Activated CD8-positive, alpha-beta memory T cell treated with anti-CD3 and anti-CD28 coated beads for 36 hours (primary cell): ENCODE data around the gene RSPH3. TPM values are rescaled to one million over a fixed set of nuclear protein-coding genes. Genes with fewer than 3 reads are reported as not detected.

Source experiments
- CTCF ChIA-PET: fragments of 350-600 bp; sonication (Branson Sonifier 250); formaldehyde crosslinking; loops from one replicate; lab custom pipeline; 2021; ENCODE audit warnings: antibody characterized with exemption; lab: Charles Lee
- POLR2A ChIA-PET: fragments of 350-600 bp; sonication (Branson Sonifier 250); formaldehyde crosslinking; loops from one replicate; lab custom pipeline; 2021; ENCODE audit warnings: antibody characterized with exemption; lab: Charles Lee
- total RNA-seq, 2 experiments: library from RNA; stranded (reverse); gene quantifications; one replicate each; pipeline ENCODE4 v1.2.3, GENCODE V29; 2021

RSPH3 gene
- 1 to 10 TPM; 4.2 to 4.5 TPM for total RNA-seq

- ChIA-PET CTCF (interaction anchor here (1.2 to 2.2 kb wide), 11 partner anchors 8 to 210 kb away, joined by 3 to 11 read pairs (median 4); no protein-coding TSS in a partner anchor), POLR2A (interaction anchor here (1.0 to 1.4 kb wide), 2 partner anchors 39 to 41 kb away, joined by 3 read pairs; no protein-coding TSS in a partner anchor)
Observed at GRCh38 chr6:158999666-159000403, at the start of gene RSPH3. Gene RSPH3, minus strand, starts transcription at chr6:159000202. Its CDS starts 652 bp downstream, at chr6:158999550.

- POLR2A ChIA-PET = no interaction called here
- CTCF ChIA-PET = interaction anchor here (1.4 kb wide), 1 partner anchor 17 kb away, joined by 3 read pairs; no protein-coding TSS in a partner anchor
Observed at GRCh38 chr6:159047891-159048685, 48.1 kb upstream of the RSPH3 start.

- ChIA-PET POLR2A (interaction anchor here (2.8 kb wide), 1 partner anchor 61 kb away, joined by 18 read pairs; no protein-coding TSS in a partner anchor), CTCF (interaction anchor here (1.4 to 9.0 kb wide), 3 partner anchors 8 to 59 kb away, joined by 3 to 125 read pairs (median 8); no protein-coding TSS in a partner anchor)
Observed at GRCh38 chr6:159045801-159046200, 45.8 kb upstream of the RSPH3 start.

- CTCF ChIA-PET = interaction anchor here (0.6 to 9.0 kb wide), 10 partner anchors 9 to 89 kb away, joined by 3 to 125 read pairs (median 3); no protein-coding TSS in a partner anchor
- POLR2A ChIA-PET = interaction anchor here (0.6 to 2.8 kb wide), 23 partner anchors 8 to 682 kb away, joined by 3 to 18 read pairs (median 5); partner anchors contain the start of gene WTAP
Observed at GRCh38 chr6:159044899-159045727, 45.1 kb upstream of the RSPH3 start, which contains the start of gene TAGAP. Gene TAGAP, minus strand, starts transcription at chr6:159044991. Its CDS starts 845 bp downstream, at chr6:159044146.

GRCh38 chr6:159043947-159044346 lies 43.9 kb upstream of the RSPH3 start:
- ChIA-PET CTCF (interaction anchor here (0.9 to 9.0 kb wide), 7 partner anchors 9 to 60 kb away, joined by 3 to 125 read pairs (median 5); no protein-coding TSS in a partner anchor), POLR2A (interaction anchor here (0.7 to 2.8 kb wide), 13 partner anchors 12 to 175 kb away, joined by 3 to 18 read pairs (median 5); no protein-coding TSS in a partner anchor)

GRCh38 chr6:159043251-159043650 lies 43.2 kb upstream of the RSPH3 start:
- ChIA-PET CTCF (interaction anchor here (0.9 to 9.0 kb wide), 8 partner anchors 10 to 61 kb away, joined by 3 to 125 read pairs (median 5); no protein-coding TSS in a partner anchor), POLR2A (interaction anchor here (0.8 to 2.8 kb wide), 3 partner anchors 13 to 64 kb away, joined by 3 to 18 read pairs (median 6); no protein-coding TSS in a partner anchor)

GRCh38 chr6:159042826-159043181 lies 42.8 kb upstream of the RSPH3 start:
- POLR2A ChIA-PET = interaction anchor here (1.0 kb wide), 1 partner anchor 61 kb away, joined by 6 read pairs; no protein-coding TSS in a partner anchor
- CTCF ChIA-PET = interaction anchor here (1.2 to 9.0 kb wide), 6 partner anchors 11 to 67 kb away, joined by 3 to 125 read pairs (median 6); partner anchors contain the start of gene RSPH3

- ChIA-PET CTCF (interaction anchor here (1.2 to 9.0 kb wide), 8 partner anchors 12 to 67 kb away, joined by 3 to 125 read pairs (median 7); partner anchors contain the start of gene RSPH3), POLR2A (interaction anchor here (1.1 to 1.3 kb wide), 2 partner anchors 61 to 63 kb away, joined by 3 to 5 read pairs; no protein-coding TSS in a partner anchor)
Observed at GRCh38 chr6:159042003-159042825, 42.2 kb upstream of the RSPH3 start.

- ChIA-PET CTCF (interaction anchor here (1.0 to 9.0 kb wide), 6 partner anchors 21 to 68 kb away, joined by 3 to 125 read pairs (median 8); no protein-coding TSS in a partner anchor), POLR2A (interaction anchor here (0.7 to 1.3 kb wide), 4 partner anchors 41 to 64 kb away, joined by 3 to 14 read pairs (median 4); partner anchors contain the start of gene RSPH3)
Observed at GRCh38 chr6:159041181-159041580, 41.2 kb upstream of the RSPH3 start.

GRCh38 chr6:159039885-159040258 lies 39.9 kb upstream of the RSPH3 start:
- ChIA-PET POLR2A (interaction anchor here (0.5 to 1.6 kb wide), 12 partner anchors 14 to 387 kb away, joined by 3 to 13 read pairs (median 3); partner anchors contain the start of gene RSPH3), CTCF (interaction anchor here (0.7 to 9.0 kb wide), 12 partner anchors 16 to 97 kb away, joined by 3 to 125 read pairs (median 4); no protein-coding TSS in a partner anchor)

- POLR2A ChIA-PET = interaction anchor here (0.5 to 1.6 kb wide), 11 partner anchors 15 to 386 kb away, joined by 3 to 13 read pairs (median 3); partner anchors contain the start of gene RSPH3
- CTCF ChIA-PET = interaction anchor here (0.7 to 9.0 kb wide), 12 partner anchors 17 to 98 kb away, joined by 3 to 125 read pairs (median 4); no protein-coding TSS in a partner anchor
Observed at GRCh38 chr6:159038914-159039884, 39.2 kb upstream of the RSPH3 start.

- CTCF ChIA-PET = interaction anchor here (0.7 to 9.0 kb wide), 3 partner anchors 20 to 72 kb away, joined by 3 to 125 read pairs (median 17); no protein-coding TSS in a partner anchor
- POLR2A ChIA-PET = interaction anchor here (0.5 to 1.6 kb wide), 6 partner anchors 20 to 69 kb away, joined by 3 to 12 read pairs (median 4); partner anchors contain the start of gene RSPH3
Observed at GRCh38 chr6:159038318-159038717, 38.3 kb upstream of the RSPH3 start.

GRCh38 chr6:159037756-159038290 lies 37.8 kb upstream of the RSPH3 start:
- POLR2A ChIA-PET = interaction anchor here (0.5 to 0.9 kb wide), 5 partner anchors 20 to 70 kb away, joined by 3 to 12 read pairs (median 4); no protein-coding TSS in a partner anchor

GRCh38 chr6:159036673-159037072 lies 36.7 kb upstream of the RSPH3 start:
- POLR2A ChIA-PET = interaction anchor here (1.8 kb wide), 1 partner anchor 19 kb away, joined by 6 read pairs; no protein-coding TSS in a partner anchor

More at GRCh38 chr6:159037756-159038290, 37.8 kb upstream of the RSPH3 start:
- CTCF ChIA-PET = interaction anchor here (0.7 to 9.0 kb wide), 4 partner anchors 25 to 72 kb away, joined by 3 to 125 read pairs (median 4); no protein-coding TSS in a partner anchor

More at GRCh38 chr6:159036673-159037072, 36.7 kb upstream of the RSPH3 start:
- CTCF ChIA-PET = interaction anchor here (0.8 to 1.6 kb wide), 5 partner anchors 26 to 98 kb away, joined by 3 to 6 read pairs (median 3); no protein-coding TSS in a partner anchor
